Suppressor macrophage treated with lipopolysaccharide for 4 hours (primary cell): ENCODE results near the gene SYCP2.
A peak's percentile ranks its signal among the peaks of the same experiment; 100 is the strongest.
"Not testable (repeated sequence)": the region's sequence is repeated elsewhere in the genome, so short reads cannot be mapped to it uniquely, and the experiment has no call there.

Experiments
- DNase-seq: peaks from one replicate; pipeline ENCODE4 v3.0.0-alpha.2; 2020

The SYCP2 gene

GRCh38 chr20:59933296-59933848 is at the start of gene SYCP2:
Gene SYCP2 (minus strand): TSS chr20:59933637. CDS start chr20:59922413, 11,224 bp downstream.
- no peak for DNase-seq

- DNase-seq: no peak
Measured at GRCh38 chr20:59983076-59983475, 49.6 kb upstream of the SYCP2 start.

- DNase-seq: no peak
Measured at GRCh38 chr20:59977086-59977485, 43.6 kb upstream of the SYCP2 start.

GRCh38 chr20:59976156-59976782 is 42.8 kb upstream of the SYCP2 start:
- DNase-seq: no peak

- peak; percentile 33 for DNase-seq
Measured at GRCh38 chr20:59972037-59972801, 38.8 kb upstream of the SYCP2 start.

- DNase-seq: no peak
Measured at GRCh38 chr20:59971428-59971827, 38.0 kb upstream of the SYCP2 start.

- no peak for DNase-seq
Measured at GRCh38 chr20:59966428-59966827, 33.0 kb upstream of the SYCP2 start.

DNA sequence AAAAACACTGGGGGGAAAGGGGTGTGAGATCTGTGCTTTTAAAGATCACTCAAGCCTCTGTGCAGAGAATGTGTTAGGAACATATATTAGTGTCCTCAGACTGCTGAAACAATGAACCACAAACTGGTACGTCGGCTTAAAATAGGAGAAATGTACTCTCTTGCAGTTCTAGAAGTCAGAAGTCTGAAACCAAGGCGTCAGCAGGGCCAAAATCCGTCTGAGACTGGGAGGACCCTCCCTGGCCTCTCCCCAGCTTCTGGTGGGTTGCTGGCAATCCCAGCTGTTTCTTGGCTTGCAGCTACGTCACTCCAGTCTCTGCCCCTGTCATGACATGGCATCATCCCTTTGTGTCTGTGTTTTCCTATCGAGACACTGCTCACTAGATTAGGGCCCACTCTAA is 28.7 kb upstream of the SYCP2 start:
- no peak for DNase-seq

DNA sequence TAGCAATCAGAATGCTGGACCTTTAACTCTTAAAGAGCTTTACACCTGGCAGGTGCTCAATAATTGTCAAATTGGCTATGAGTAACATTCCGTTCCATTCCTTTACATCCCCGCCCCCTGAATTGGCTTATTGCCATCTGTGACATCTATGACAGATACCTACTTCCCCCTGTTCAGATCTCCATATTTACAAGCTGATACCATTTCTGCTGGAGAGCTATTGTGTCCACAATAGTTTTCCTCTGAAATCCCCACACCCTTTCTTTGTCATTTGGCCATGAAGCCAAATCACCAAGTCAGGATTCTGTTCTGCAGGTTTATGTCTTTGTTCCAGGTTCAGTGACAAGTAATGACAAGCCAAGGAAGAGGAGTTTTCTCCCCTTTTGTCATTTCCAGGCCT is 28.0 kb upstream of the SYCP2 start:
- no peak for DNase-seq

DNA sequence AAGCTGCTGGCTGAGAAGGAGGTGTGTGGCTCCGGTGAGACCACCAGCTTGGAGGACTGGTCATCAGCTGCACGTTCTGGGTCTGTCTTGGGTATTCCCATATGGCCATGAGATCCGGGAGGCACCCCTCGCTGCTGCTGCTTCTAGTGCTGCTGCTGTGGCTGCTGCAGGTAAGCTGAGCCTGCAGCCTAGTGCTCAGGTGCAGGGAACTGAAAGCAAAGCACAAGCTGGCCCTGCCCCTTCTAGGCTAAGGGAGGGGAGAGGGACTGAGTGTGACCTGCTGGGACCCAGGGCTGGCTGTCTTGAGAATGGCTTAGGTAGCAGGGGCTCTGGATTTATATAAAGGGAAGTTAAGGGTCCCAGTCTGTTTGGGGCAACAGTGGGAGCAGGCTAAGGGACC is 25.2 kb upstream of the SYCP2 start:
- no peak for DNase-seq

DNA sequence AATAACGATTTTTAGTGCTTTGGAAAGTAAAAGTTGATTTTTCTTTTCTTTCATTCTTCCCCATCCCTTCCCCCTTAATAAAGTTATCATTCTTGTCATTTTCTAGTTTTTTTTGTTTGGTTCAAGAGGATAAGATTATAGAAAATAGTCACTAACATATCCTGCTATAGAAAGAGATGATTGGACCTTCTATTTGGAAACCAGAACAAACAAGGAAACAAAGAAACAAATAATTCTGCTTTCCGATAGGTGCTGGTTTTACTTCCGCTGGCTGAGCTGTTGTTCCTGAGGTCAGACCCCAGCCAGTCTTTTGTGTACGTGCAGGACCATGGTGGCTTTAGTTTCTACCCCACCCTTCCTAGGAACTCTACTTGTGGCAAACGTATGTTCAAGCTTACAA is 24.7 kb upstream of the SYCP2 start, which contains the start of gene CDH26:
CDH26 (plus strand) TSS at position 301 of the 400 bp plus-strand sequence. CDS start 304 bp downstream, outside the sequence.
- no peak for DNase-seq

DNA sequence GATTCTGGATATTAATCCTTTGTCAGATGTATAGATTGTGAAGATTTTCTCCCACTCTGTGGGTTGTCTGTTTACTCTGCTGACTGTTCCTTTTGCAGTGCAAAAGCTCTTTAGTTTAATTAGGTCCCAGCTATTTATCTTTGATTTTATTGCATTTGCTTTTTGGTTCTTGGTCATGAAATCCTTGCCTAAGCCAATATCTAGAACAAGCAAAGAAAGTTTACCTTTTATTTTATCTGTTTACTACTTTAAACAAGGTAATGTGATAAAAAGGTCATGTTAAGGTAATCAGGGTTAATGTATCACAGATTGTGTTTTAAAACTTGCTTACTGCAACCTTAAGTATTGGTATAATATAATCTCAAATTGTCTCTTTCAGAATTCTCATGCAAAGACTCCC is 24.1 kb upstream of the SYCP2 start:
- not testable (repeated sequence) for DNase-seq

DNA sequence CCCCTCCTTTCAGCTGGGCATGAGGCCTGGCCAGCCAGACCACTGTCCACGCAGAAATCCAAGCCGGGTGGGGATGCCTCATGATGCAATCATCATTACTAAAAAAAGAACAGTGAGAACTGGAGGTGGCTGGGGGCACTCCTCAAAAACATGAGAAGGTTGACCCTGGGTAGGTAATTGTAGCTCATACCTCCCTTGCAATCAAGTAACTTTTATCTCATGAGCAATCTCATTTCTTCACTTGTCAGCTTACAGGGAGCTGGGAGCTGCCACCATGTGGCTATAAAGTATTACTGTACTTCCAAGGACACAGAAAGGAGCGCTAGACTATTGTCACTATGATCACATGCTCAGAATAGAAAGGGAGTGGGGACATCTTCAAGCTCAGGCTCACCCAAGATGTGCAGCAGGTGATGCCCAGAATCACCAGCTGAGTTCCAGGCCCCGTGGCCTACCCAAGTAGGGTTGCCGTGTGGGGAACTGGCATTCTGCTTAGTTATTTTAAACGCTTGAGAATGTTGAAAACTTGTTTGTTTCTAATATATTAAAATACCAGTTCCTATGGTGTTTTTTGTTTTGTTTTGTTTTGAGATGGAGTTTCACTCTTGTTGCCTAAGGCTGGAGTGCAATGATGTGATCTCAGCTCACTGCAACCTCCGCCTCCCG is 21.8 kb upstream of the SYCP2 start:
- DNase-seq: peak; percentile 17

GRCh38 chr20:59954718-59955117 is 21.3 kb upstream of the SYCP2 start:
- no peak for DNase-seq

- DNase-seq: no peak
Measured at GRCh38 chr20:59949911-59950310, 16.5 kb upstream of the SYCP2 start.

DNA sequence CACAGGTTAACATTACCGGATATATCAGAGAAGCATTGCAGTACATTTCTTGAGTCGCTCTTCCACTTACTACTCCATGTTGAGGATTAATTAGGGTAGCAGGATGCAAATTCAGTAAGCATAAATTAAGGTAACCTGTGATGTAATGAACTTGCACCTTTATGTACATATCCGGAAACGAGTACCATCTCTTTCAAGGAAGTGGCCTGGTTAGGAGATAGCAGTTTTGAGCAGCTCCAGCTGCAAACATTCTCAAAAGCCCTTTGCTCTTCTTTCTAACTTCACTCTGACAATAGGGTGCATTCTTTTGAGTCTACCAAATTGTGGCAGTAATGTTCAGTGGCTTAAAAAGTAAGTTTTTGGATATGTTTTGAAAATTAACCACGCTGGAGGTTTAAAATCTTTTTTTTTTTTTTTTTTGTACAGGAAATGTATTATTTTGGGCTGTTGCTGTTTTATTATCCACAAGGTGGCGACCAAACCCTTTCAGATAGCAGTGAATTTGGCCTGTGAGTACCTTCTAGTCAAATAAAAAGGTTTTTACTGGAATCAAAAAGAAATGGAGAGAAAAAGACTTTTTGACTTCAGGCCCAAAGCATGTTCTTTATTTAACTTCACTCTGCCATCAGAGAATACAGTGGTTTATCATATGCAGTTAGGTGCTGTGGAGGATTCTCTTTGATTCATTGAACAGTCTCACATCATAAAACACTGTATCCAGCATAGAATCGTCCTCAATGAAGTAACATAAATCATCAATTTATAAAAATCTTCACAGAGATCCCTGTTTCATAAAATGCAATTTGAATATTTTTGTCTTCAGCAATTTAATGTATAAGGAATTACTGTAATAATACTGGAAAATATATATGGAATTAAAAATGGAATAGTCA is 15.6 kb upstream of the SYCP2 start:
- peak; percentile 61 for DNase-seq

- DNase-seq: no peak
Measured at GRCh38 chr20:59948212-59948611, 14.8 kb upstream of the SYCP2 start.

GRCh38 chr20:59947376-59947775 is 13.9 kb upstream of the SYCP2 start:
- DNase-seq: peak; percentile 56

- DNase-seq: no peak
Measured at GRCh38 chr20:59945731-59946130, 12.3 kb upstream of the SYCP2 start.

DNA sequence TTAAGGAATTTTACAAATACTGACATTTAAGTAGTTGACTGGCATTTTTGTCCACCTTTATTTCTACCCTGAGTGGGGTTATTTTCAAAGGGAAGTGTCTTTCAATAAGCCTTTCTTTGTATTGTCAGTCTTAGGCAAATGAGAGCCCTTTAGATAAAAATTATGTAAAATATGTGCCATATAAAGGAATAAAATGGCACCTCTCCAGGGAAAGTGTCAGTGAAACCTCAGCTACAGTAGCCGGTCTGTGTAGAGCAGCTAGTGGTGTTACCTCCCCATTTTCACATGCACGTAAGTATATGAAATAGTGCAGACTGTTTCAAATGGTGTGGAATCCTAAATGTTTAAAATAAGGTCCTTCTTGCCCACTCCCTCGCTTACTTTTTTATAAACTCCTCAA is 11.7 kb upstream of the SYCP2 start:
- DNase-seq: no peak

DNA sequence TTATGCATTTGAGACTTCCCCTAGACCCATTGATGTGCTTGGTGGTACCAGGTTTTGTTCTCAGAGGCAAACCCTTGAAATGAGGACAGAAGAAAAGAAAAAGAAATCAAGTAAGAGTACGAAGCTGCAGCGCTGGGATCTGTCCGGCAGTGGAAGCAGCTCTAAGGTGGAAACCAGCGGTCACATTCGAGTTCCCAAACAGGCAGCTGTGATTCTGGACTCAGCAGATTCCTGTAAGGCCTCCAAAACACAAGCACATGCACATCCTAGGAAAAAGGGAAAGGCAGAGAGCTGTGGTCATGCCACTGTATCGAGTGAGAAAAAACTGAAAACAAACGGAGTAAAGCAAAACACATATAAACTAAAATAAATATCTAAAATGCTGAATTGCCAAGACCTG is 11.3 kb upstream of the SYCP2 start:
- no peak for DNase-seq

GRCh38 chr20:59942245-59942644 is 8.8 kb upstream of the SYCP2 start:
- DNase-seq: no peak

DNA sequence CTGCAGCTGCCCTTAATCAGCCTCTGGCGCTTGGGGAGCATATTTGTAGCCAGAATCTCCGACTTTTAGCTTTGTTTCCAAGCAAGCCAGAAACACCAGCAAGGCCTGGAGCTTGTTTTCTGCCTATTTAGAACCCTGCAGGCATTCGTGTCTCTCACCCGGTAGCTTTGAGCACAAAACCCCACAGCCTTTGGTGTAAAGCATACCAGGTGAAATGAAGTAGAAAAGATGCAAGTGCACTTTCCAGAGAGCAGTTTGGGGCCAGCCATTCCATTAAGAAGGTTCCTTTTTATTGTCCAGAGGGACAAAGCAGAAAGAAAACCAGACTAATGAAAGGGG is 7.5 kb upstream of the SYCP2 start:
- DNase-seq: no peak
